Hepatocyte (in vitro differentiated cells): ENCODE results near the gene OTOS.

Source experiments
- EZH2 ChIP-seq: fragments of 200-600 bp; sonication (generic); IDR thresholded peaks from 2 replicates; pipeline ENCODE4 v1.6.1; 2016; ENCODE audit warnings: antibody characterized with exemption, mild to moderate bottlenecking, borderline replicate concordance
- EZH2phosphoT487 ChIP-seq: fragments of 200-600 bp; sonication (generic); IDR thresholded peaks from one replicate; pipeline ENCODE4 v1.6.1; 2018; ENCODE audit warnings: antibody characterized with exemption, mild to moderate bottlenecking, low read depth, moderate library complexity; ENCODE audit not compliant: unreplicated experiment, severe bottlenecking
- TF ChIP-seq, protein P1 (sequence below): fragments of 200-600 bp; sonication (generic); IDR thresholded peaks from 2 replicates; pipeline ENCODE4 v1.5.1; 2016; ENCODE audit warnings: antibody characterized with exemption, mild to moderate bottlenecking; ENCODE audit not compliant: poor library complexity

DNA sequence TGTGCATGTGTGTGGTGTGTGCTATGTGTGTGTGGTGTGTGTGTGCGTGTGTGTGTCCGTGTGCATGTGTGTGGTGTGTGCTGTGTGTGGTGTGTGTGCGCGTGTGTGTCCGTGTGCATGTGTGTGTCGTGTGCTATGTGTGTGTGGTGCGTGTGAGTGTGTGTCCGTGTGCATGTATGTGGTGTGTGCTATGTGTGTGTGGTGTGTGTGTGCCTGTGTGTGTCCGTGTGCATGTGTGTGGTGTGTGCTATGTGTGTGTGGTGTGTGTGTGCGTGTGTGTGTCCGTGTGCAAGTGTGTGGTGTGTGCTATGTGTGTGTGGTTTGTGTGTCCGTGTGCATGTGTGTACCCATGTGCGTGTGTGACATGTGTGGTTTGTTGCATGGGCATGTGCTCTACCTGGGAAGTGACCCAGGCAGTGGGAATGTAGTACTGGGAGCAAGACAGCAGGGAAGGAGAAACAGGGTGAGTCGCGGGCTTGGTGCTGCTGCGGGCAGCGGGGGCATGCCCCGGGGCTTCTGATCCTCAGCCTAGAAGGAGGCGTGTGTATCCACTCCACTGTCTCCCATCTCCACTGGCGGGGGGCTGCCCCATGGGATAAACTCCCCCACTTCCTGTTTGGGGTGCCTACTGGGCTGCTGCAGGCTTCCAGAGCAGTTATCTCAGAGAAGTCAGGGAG lies 7.6 kb upstream of the OTOS start:
- TF ChIP-seq EZH2phosphoT487: no peak
- TF ChIP-seq EZH2: no peak
- TF ChIP-seq, protein P1, sequence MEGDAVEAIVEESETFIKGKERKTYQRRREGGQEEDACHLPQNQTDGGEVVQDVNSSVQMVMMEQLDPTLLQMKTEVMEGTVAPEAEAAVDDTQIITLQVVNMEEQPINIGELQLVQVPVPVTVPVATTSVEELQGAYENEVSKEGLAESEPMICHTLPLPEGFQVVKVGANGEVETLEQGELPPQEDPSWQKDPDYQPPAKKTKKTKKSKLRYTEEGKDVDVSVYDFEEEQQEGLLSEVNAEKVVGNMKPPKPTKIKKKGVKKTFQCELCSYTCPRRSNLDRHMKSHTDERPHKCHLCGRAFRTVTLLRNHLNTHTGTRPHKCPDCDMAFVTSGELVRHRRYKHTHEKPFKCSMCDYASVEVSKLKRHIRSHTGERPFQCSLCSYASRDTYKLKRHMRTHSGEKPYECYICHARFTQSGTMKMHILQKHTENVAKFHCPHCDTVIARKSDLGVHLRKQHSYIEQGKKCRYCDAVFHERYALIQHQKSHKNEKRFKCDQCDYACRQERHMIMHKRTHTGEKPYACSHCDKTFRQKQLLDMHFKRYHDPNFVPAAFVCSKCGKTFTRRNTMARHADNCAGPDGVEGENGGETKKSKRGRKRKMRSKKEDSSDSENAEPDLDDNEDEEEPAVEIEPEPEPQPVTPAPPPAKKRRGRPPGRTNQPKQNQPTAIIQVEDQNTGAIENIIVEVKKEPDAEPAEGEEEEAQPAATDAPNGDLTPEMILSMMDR: no peak
